ENCODE data around the gene OSBPL10.
"Not testable (repeated sequence)": the region's sequence is repeated elsewhere in the genome, so short reads cannot be mapped to it uniquely, and the experiment has no call there.

OSBPL10 gene

DNA sequence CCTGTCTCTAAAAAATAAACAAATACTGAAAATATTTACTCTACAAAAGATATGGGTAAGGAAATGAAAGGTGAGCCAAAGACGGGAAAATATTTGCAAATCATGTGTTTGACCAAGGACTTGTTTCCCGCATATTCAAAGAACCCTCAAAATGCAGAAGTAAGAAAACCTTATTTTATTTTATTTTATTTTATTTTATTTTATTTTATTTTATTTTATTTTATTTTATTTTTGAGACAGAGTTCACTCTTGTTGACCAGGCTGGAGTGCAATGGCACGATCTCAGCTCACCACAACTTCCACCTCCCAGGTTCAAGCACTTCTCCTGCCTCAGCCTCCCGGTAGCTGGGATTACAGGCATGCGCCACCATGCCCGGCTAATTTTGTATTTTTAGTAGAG lies 11.9 kb upstream of the OSBPL10 start:
- not testable (repeated sequence) for H3K27ac ChIP-seq (ENCODE audit: insufficient read depth, low read length, poor library complexity, severe bottlenecking); DNase-seq; H3K27me3 ChIP-seq (replicated peaks; ENCODE audit: control insufficient read depth, insufficient read depth, low read length, poor library complexity, severe bottlenecking); H3K4me3 ChIP-seq (ENCODE audit: insufficient read depth, low read depth, low read length, poor library complexity, severe bottlenecking); H3K9me3 ChIP-seq (ENCODE audit: control insufficient read depth, low read length); H3K36me3 ChIP-seq (ENCODE audit: control insufficient read depth, insufficient read depth, low read length); H3K4me1 ChIP-seq (ENCODE audit: control insufficient read depth, insufficient read depth, low read length, poor library complexity, severe bottlenecking)

- no peak overlapping the region for H3K27ac ChIP-seq (ENCODE audit: insufficient read depth, low read length, poor library complexity, severe bottlenecking)
- DNase-seq: no peak
- H3K27me3 ChIP-seq (replicated peaks; ENCODE audit: control insufficient read depth, insufficient read depth, low read length, poor library complexity, severe bottlenecking): no peaks in the 10 kb centered on the region
- H3K9me3 ChIP-seq (ENCODE audit: control insufficient read depth, low read length): peaks cover 4% of the 10 kb centered on the region
- no peaks in the 10 kb centered on the region for H3K4me1 ChIP-seq (ENCODE audit: control insufficient read depth, insufficient read depth, low read length, poor library complexity, severe bottlenecking)
- no peak overlapping the region for H3K4me3 ChIP-seq (ENCODE audit: insufficient read depth, low read depth, low read length, poor library complexity, severe bottlenecking)
- no peaks in the 10 kb centered on the region for H3K36me3 ChIP-seq (ENCODE audit: control insufficient read depth, insufficient read depth, low read length)
Observed at GRCh38 chr3:31988271-31988670, 7.2 kb upstream of the OSBPL10 start.

DNA sequence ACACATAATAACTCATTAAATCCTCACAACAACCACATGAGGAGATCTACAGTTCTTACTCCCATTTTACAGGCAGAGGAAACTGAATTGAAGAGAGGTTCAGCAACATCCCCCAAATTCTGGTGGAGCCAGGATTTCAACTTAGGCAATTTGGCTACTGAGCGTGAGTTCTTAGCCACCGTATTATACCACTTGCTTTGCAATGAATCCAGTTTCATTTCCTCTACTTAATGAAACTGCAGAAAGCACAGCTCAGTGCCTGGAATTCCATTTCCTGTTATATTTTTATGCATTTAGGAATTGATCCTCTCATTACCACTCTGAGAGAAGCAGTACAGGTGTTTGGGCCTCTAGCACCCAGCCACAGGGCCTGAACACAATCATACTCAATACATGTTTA lies 4.8 kb upstream of the OSBPL10 start:
- Histone ChIP-seq H3K4me1 (ENCODE audit: control insufficient read depth, insufficient read depth, low read length, poor library complexity, severe bottlenecking) (no peaks in the 10 kb centered on the region), H3K27ac (ENCODE audit: insufficient read depth, low read length, poor library complexity, severe bottlenecking) (no peak overlapping the region), H3K36me3 (ENCODE audit: control insufficient read depth, insufficient read depth, low read length) (no peaks in the 10 kb centered on the region), H3K27me3 (replicated peaks; ENCODE audit: control insufficient read depth, insufficient read depth, low read length, poor library complexity, severe bottlenecking) (peaks cover 6% of the 10 kb centered on the region), H3K4me3 (ENCODE audit: insufficient read depth, low read depth, low read length, poor library complexity, severe bottlenecking) (no peak overlapping the region), H3K9me3 (ENCODE audit: control insufficient read depth, low read length) (peaks cover 3% of the 10 kb centered on the region)
- DNase-seq: no peak

GRCh38 chr3:31984321-31984720 lies 3.3 kb upstream of the OSBPL10 start:
- Histone ChIP-seq H3K27ac (ENCODE audit: insufficient read depth, low read length, poor library complexity, severe bottlenecking) (no peak overlapping the region), H3K4me3 (ENCODE audit: insufficient read depth, low read depth, low read length, poor library complexity, severe bottlenecking) (no peak overlapping the region), H3K36me3 (ENCODE audit: control insufficient read depth, insufficient read depth, low read length) (no peaks in the 10 kb centered on the region), H3K27me3 (replicated peaks; ENCODE audit: control insufficient read depth, insufficient read depth, low read length, poor library complexity, severe bottlenecking) (peaks cover 10% of the 10 kb centered on the region), H3K9me3 (ENCODE audit: control insufficient read depth, low read length) (no peaks in the 10 kb centered on the region), H3K4me1 (ENCODE audit: control insufficient read depth, insufficient read depth, low read length, poor library complexity, severe bottlenecking) (peaks cover 6% of the 10 kb centered on the region)
- DNase-seq: no peak

GRCh38 chr3:31980530-31981205 lies 394 bp downstream of the OSBPL10 start:
- Histone ChIP-seq H3K9me3 (ENCODE audit: control insufficient read depth, low read length) (no peaks in the 10 kb centered on the region), H3K36me3 (ENCODE audit: control insufficient read depth, insufficient read depth, low read length) (no peaks in the 10 kb centered on the region), H3K4me3 (ENCODE audit: insufficient read depth, low read depth, low read length, poor library complexity, severe bottlenecking) (peak overlapping the region; percentile 69), H3K27me3 (replicated peaks; ENCODE audit: control insufficient read depth, insufficient read depth, low read length, poor library complexity, severe bottlenecking) (peaks cover 19% of the 10 kb centered on the region), H3K27ac (ENCODE audit: insufficient read depth, low read length, poor library complexity, severe bottlenecking) (no peak overlapping the region), H3K4me1 (ENCODE audit: control insufficient read depth, insufficient read depth, low read length, poor library complexity, severe bottlenecking) (peaks cover 6% of the 10 kb centered on the region)
- DNase-seq: no peak

GRCh38 chr3:31979001-31979697 lies 1.9 kb downstream of the OSBPL10 start:
- peaks cover 6% of the 10 kb centered on the region for H3K4me1 ChIP-seq (ENCODE audit: control insufficient read depth, insufficient read depth, low read length, poor library complexity, severe bottlenecking)
- no peaks in the 10 kb centered on the region for H3K36me3 ChIP-seq (ENCODE audit: control insufficient read depth, insufficient read depth, low read length)
- DNase-seq: no peak
- H3K4me3 ChIP-seq (ENCODE audit: insufficient read depth, low read depth, low read length, poor library complexity, severe bottlenecking): no peak overlapping the region
- H3K27me3 ChIP-seq (replicated peaks; ENCODE audit: control insufficient read depth, insufficient read depth, low read length, poor library complexity, severe bottlenecking): peaks cover 19% of the 10 kb centered on the region
- no peaks in the 10 kb centered on the region for H3K9me3 ChIP-seq (ENCODE audit: control insufficient read depth, low read length)
- no peak overlapping the region for H3K27ac ChIP-seq (ENCODE audit: insufficient read depth, low read length, poor library complexity, severe bottlenecking)

- Histone ChIP-seq H3K9me3 (ENCODE audit: control insufficient read depth, low read length) (no peaks in the 10 kb centered on the region), H3K4me3 (ENCODE audit: insufficient read depth, low read depth, low read length, poor library complexity, severe bottlenecking) (no peak overlapping the region), H3K27ac (ENCODE audit: insufficient read depth, low read length, poor library complexity, severe bottlenecking) (no peak overlapping the region), H3K36me3 (ENCODE audit: control insufficient read depth, insufficient read depth, low read length) (no peaks in the 10 kb centered on the region), H3K27me3 (replicated peaks; ENCODE audit: control insufficient read depth, insufficient read depth, low read length, poor library complexity, severe bottlenecking) (peaks cover 19% of the 10 kb centered on the region), H3K4me1 (ENCODE audit: control insufficient read depth, insufficient read depth, low read length, poor library complexity, severe bottlenecking) (peaks cover 6% of the 10 kb centered on the region)
- no peak for DNase-seq
Observed at GRCh38 chr3:31978553-31978952, 2.5 kb downstream of the OSBPL10 start.

- no peak overlapping the region for H3K27ac ChIP-seq (ENCODE audit: insufficient read depth, low read length, poor library complexity, severe bottlenecking)
- no peaks in the 10 kb centered on the region for H3K9me3 ChIP-seq (ENCODE audit: control insufficient read depth, low read length)
- no peak for DNase-seq
- peaks cover 6% of the 10 kb centered on the region for H3K4me1 ChIP-seq (ENCODE audit: control insufficient read depth, insufficient read depth, low read length, poor library complexity, severe bottlenecking)
- no peaks in the 10 kb centered on the region for H3K36me3 ChIP-seq (ENCODE audit: control insufficient read depth, insufficient read depth, low read length)
- no peak overlapping the region for H3K4me3 ChIP-seq (ENCODE audit: insufficient read depth, low read depth, low read length, poor library complexity, severe bottlenecking)
- peaks cover 19% of the 10 kb centered on the region for H3K27me3 ChIP-seq (replicated peaks; ENCODE audit: control insufficient read depth, insufficient read depth, low read length, poor library complexity, severe bottlenecking)
Observed at GRCh38 chr3:31977736-31978135, 3.3 kb downstream of the OSBPL10 start.

- no peaks in the 10 kb centered on the region for H3K36me3 ChIP-seq (ENCODE audit: control insufficient read depth, insufficient read depth, low read length)
- H3K9me3 ChIP-seq (ENCODE audit: control insufficient read depth, low read length): no peaks in the 10 kb centered on the region
- H3K4me1 ChIP-seq (ENCODE audit: control insufficient read depth, insufficient read depth, low read length, poor library complexity, severe bottlenecking): peaks cover 6% of the 10 kb centered on the region
- DNase-seq: no peak
- peaks cover 12% of the 10 kb centered on the region for H3K27me3 ChIP-seq (replicated peaks; ENCODE audit: control insufficient read depth, insufficient read depth, low read length, poor library complexity, severe bottlenecking)
- H3K4me3 ChIP-seq (ENCODE audit: insufficient read depth, low read depth, low read length, poor library complexity, severe bottlenecking): no peak overlapping the region
- H3K27ac ChIP-seq (ENCODE audit: insufficient read depth, low read length, poor library complexity, severe bottlenecking): no peak overlapping the region
Observed at GRCh38 chr3:31976302-31976701, 4.8 kb downstream of the OSBPL10 start.

- no peak for DNase-seq
- Histone ChIP-seq H3K27ac (ENCODE audit: insufficient read depth, low read length, poor library complexity, severe bottlenecking) (no peak overlapping the region), H3K4me3 (ENCODE audit: insufficient read depth, low read depth, low read length, poor library complexity, severe bottlenecking) (no peak overlapping the region), H3K27me3 (replicated peaks; ENCODE audit: control insufficient read depth, insufficient read depth, low read length, poor library complexity, severe bottlenecking) (peaks cover 12% of the 10 kb centered on the region), H3K9me3 (ENCODE audit: control insufficient read depth, low read length) (no peaks in the 10 kb centered on the region), H3K4me1 (ENCODE audit: control insufficient read depth, insufficient read depth, low read length, poor library complexity, severe bottlenecking) (no peaks in the 10 kb centered on the region), H3K36me3 (ENCODE audit: control insufficient read depth, insufficient read depth, low read length) (no peaks in the 10 kb centered on the region)
Observed at GRCh38 chr3:31974964-31975363, 6.1 kb downstream of the OSBPL10 start.
